HG02623 (cell line): Measurements from ENCODE around the gene DLGAP5.

Experiments
- ATAC-seq: cut with Tn5 transposase; IDR thresholded peaks from one replicate; pipeline ENCODE4 v1.9.1; 2021; ENCODE audit warnings: moderate library complexity; ENCODE audit not compliant: unreplicated experiment

Gene DLGAP5

DNA sequence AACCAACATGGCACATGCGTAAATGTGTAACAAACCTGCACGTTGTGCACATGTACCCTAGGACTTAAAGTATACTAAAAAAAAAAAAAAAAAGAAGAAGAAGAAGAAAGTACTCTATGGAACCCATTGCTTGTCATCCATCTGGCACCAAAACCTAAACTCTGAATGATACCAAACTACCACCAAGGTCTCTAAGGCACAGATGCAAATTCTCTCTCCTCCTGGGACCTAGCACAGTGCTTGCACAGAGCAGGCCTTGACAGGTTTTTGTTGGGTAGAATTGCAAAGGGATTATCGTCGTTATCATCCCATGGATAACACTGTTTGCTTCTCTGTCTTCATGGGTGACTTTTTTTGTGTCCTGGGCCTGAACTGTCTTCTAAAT is 75.5 kb downstream of the DLGAP5 start:
- no peak for ATAC-seq

DNA sequence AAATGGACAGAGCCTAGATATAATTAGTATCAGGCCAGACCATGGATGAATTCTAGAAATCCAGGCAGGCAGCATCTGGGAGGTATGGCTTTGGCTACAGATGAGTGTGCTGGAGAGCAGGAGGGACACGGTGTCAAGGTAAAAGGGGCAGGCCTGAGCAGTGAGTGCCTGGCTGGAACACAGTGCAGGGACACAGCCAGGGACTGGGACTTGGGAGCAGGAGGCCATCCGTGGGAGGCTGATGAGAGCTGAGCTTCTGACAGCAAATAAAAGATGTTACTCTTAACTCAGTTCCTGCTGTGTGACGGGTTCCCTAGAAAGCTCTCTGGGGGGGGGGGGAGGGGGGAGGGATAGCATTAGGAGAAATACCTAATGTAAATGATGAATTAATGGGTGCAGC is 75.9 kb downstream of the DLGAP5 start:
- no peak for ATAC-seq

DNA sequence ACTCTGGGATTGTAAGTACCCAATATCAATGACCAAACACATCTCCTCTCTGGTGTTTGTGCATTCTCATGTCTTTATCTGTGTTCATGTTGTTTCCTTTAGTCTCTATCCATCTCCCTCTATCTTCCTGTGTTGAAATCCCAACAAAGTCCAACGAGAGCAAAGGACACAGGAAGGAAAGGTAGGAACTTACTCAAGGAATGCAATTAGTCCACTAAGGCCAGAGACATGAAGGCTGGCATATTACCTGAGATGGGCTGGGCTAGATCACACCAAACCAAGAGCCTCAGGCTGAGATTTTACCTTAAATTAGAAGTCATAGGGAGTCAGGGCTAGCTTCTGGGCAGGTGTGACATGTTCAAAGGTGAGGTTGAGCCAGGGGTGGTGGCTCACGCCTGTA is 76.7 kb downstream of the DLGAP5 start:
- no peak for ATAC-seq

DNA sequence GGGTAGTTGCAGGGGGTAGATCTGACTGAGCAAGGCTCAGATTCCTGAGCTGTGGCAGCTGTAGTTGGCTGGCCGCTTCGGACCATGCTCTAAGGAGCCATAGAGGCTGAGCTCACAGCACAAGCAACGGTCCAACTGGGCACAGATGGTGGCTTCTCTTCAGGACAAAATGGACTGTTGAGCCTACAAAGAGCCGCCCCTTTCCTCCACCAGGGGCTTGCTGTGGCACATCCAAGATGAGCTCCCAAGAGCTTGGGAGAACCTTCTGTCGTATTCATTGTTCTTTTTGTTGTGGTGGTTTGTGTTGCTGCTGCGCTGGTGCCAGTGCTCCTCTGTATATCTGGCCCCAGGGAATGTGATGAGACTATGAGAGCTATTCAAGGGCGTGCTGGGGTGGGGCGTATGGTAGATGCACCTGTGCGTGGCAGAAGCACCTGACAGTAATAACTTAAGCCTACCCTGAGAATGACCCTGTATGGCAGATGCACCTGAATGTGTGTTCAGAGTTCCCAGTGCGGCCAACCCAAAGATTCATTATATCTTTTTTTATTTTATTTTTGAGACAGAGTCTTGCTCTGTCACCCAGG is 80.2 kb downstream of the DLGAP5 start:
- ATAC-seq, result no peak

DNA sequence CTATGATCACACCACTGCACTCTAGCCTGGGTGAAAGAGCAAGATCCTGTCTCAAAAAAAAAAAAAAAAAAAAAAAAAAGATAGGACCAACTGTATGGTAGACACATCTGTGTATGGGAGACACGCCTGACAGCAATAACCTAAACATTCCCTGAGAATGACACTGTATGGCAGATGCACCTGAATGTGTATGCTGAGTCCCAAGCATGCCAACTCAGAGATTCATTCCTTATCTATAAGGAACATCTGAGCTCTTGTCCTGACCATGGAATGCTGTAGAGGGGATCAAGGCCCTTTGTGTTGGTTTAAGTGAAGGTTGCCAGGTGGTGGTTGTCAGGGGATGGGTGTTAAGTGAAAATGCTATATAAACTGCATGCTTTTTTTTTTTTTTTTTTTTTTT is 81.5 kb downstream of the DLGAP5 start:
- ATAC-seq, result no peak

DNA sequence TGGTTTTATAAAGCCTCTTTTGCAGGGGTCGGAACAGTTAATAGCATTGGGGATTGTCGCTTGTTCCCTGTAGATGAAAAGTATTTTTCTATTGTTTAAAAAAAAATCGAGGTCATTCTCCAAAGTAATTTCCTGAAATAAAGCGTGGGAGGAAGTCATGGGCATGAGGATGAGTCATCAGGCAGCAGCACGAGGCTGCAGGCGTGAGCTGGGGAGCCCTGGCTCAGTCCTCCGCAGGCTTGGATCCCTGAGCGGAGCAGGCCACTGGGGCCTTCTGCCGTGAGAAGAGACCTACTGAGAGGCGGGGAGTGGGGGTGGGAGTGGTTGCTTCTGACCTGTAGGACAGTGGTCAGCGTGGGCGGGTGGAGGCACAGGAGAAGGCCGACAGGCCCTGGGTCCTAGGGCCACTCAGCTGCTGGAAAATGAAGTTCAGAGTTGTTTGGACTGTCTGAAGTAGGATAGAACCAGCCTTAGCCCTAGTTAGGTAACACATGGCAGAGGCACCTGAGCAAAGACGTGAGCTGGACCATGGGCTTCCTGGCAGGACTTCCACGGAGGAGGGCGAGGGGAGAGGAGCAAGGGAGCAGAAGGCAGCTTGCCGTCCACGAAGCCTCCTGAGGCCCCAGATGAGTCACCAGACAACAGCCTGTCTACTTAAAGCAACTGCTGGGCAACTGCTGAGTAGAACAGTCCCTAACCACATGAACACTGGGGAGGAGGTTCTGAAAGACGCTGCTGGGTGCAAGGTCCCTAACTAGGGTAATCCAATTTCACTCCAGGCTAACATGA is 83.4 kb downstream of the DLGAP5 start:
- ATAC-seq, result no peak

GRCh38 chr14:55105991-55106390 is 85.4 kb downstream of the DLGAP5 start:
- no peak for ATAC-seq

DNA sequence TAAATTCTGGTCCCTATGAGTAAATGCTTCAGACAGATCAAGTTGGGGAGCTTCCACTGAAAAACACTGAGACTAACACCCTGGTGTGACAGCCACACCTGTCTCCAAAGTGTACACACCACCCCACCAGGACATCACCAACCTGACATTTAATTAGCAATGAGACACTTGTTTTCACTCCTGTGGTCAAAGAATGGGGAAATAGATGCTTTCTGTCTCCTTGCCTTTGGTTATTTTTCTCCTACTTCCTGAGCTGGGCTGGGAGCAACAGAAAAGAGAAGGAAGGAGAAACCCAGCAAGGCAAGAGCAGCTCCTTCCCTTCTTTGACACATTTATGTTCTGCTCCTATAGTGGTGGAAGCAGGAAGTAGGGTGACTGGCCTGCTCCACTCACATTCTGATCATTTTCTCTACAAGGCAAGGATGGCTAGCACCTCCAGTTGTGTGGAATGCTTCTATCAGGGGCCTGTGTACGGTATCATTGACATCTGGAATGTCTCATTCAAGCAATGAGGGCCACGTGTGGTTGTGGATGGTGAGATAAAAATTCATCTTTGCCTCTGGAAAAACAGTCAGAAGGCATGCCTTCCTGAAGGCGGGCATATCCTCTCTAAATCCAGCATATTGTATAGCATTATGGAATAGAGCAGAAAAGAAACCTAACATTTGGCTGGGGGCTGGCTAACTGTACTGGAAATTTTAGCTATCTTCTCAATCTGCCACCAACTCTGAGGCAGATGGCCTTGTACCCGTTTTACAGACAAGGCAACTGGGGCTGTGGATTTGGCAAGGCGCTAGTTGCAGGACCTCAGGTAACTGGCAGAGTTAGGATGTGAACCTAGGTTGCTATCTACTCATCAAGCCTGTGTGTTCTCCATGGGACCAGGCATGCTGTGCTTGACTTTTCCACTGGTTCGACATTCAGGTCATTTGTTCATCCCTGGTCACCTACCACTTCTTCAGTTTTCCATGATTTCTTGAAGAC is 87.1 kb downstream of the DLGAP5 start:
- no peak for ATAC-seq

DNA sequence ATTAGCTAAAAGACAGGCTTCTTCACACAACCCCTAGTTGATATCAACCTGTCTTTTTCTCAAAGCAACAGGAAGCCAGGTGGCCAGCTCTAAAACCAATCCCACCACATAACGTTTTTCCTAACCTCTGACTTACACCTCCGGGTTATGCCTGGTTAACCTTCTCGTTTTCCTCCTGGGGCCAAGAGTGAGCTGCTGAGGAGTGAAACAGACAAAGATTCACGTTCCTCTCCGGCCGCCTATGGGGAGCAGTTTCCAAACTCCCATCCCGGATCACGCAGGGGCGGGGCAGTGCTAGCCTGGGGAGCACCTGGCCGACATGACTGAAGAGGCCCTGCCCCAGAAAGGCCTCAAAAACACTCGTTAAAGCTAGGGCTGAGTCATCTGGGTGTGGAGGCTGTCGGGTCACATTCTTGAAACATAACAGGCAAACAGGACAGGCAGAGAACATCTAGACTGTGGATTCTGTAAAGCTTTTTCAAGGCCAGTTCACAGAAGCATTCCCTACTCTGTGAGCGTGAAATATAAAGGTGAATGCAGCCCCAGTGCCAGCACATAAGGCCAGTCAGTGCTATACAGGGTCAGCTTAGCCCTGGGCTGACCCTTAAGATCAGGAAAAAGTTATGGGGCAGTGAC is 88.3 kb downstream of the DLGAP5 start:
- peak; percentile 44 for ATAC-seq

DNA sequence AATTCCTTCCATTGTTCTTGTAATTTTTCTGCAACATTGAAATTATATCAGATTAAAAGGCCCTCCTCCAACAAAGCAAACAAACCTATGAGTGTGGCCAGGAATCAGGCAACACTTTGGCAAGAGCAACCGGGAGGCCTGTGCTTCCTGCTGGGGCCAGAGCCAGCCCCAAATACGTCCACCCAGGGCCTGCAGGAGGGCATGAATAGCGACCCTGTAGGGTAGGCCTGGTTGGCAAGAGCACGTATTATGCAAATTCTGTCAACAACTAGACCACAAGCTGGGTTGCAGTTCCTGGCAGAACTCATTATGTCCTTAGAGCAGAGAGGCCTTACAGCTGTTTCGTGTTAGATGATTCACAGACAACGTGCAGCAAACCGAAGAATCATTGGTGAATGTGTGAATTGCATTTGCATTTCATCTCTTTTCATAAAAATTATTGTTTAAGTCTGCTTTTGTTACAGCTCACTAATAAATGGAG is 89.2 kb downstream of the DLGAP5 start:
- peak; percentile 63 for ATAC-seq

DNA sequence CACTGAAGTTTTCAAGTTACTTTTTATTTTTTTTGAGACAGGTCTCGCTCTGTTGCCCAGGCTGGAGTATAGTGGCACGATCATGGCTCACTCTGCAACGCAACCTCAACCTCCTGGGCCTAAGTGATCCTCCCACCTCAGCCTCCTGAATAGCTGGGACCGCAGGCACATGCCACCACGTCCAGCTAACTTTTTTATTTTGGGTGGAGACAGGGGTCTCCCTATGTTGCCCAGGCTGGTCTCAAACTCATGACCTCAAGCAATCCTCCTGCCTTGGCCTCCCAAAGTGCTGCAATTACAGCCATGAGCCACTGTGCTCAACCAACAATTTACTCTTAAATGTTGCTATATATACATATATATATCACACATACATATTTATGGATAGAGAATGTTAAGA is 89.7 kb downstream of the DLGAP5 start:
- no peak for ATAC-seq

- no peak for ATAC-seq
Observed at GRCh38 chr14:55099756-55100155, 91.6 kb downstream of the DLGAP5 start.

DNA sequence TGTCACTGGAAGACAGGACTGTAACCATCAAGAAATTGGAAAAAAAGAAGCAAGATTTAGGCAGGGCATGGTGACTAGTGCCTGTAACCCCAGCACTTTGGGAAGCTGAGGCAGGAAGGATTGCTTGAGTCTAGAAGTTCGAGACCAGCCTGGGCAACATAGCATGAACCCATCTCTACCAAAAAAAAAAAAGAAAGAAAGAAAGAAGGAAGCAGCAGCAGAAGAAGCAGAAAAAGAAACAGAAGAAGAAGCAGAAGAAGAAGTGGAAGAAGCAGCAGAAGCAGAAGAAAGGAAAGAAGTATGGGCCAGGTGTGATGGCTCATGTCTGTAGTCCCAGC is 92.9 kb downstream of the DLGAP5 start:
- ATAC-seq, result no peak
